Liver (tissue), 9 donors: ENCODE results near the gene ULK1. TPM values are rescaled to one million over a fixed set of nuclear protein-coding genes. Genes with fewer than 3 reads are reported as not detected.
"Not testable (repeated sequence)": the region's sequence is repeated elsewhere in the genome, so short reads cannot be mapped to it uniquely, and the experiment has no call there.

Source experiments
- DNase-seq: peaks from one replicate; pipeline ENCODE4 v3.0.0-alpha.2; 2017; ENCODE audit warnings: low spot score
- H3K27ac ChIP-seq, 2 donors: one replicate each; pipeline ENCODE4 v1.7.0; 2013; ENCODE audit warnings: inconsistent platforms in 2 of 2, low read length in 2 of 2, control low read depth in 1 of 2, low read depth in 1 of 2, mild to moderate bottlenecking in 1 of 2
- H3K27me3 ChIP-seq, 4 donors: one replicate each; pipeline versions ENCODE4 v1.6.1 to v1.7.0; 2013; ENCODE audit warnings: low read length in 3 of 4, inconsistent platforms in 1 of 4, mild to moderate bottlenecking in 1 of 4, moderate library complexity in 1 of 4; ENCODE audit not compliant: control insufficient read depth in 4 of 4, insufficient read depth in 4 of 4
- H3K36me3 ChIP-seq, 4 donors: one replicate each; pipeline versions ENCODE4 v1.6.1 to v1.7.0; 2013; ENCODE audit warnings: low read length in 3 of 4, mild to moderate bottlenecking in 3 of 4, low read depth in 1 of 4, moderate library complexity in 1 of 4; ENCODE audit not compliant: control insufficient read depth in 4 of 4, insufficient read depth in 3 of 4
- H3K4me1 ChIP-seq, 4 donors: one replicate each; pipeline versions ENCODE4 v1.6.1 to v1.7.0; 2013; ENCODE audit warnings: low read length in 3 of 4, mild to moderate bottlenecking in 3 of 4, moderate library complexity in 1 of 4; ENCODE audit not compliant: control insufficient read depth in 4 of 4, insufficient read depth in 4 of 4
- H3K4me3 ChIP-seq, 3 donors: one replicate each; pipeline versions ENCODE4 v1.6.1 to v1.7.0; 2013; ENCODE audit warnings: low read length in 3 of 3, control low read depth in 1 of 3, low read depth in 1 of 3, mild to moderate bottlenecking in 1 of 3
- H3K9ac ChIP-seq, 2 donors: one replicate each; pipeline ENCODE4 v1.7.0; 2013; ENCODE audit warnings: low read length in 2 of 2, mild to moderate bottlenecking in 2 of 2, moderate library complexity in 2 of 2, control low read depth in 1 of 2, low read depth in 1 of 2
- H3K9me3 ChIP-seq, 4 donors: one replicate each; pipeline versions ENCODE4 v1.6.1 to v1.7.0; 2013; ENCODE audit warnings: low read length in 3 of 4; ENCODE audit not compliant: control insufficient read depth in 4 of 4
- ATF3 ChIP-seq: IDR thresholded peaks from 2 replicates; pipeline ENCODE4 v1.6.1; 2016; ENCODE audit warnings: antibody characterized with exemption
- CTCF ChIP-seq: fragments of 150-350 bp; IDR thresholded peaks from 2 replicates; pipeline ENCODE4 v1.5.1; 2017; ENCODE audit warnings: improper control_type of control experiment, low read depth, low read length; ENCODE audit not compliant: missing input control
- EGR1 ChIP-seq, 2 donors: IDR thresholded peaks; 2 replicates each; pipeline ENCODE4 v1.6.1; 2016 to 2018; ENCODE audit warnings: antibody characterized with exemption in 2 of 2, low read depth in 2 of 2
- FOXA2 ChIP-seq: IDR thresholded peaks from 2 replicates; pipeline ENCODE4 v1.6.1; 2016; ENCODE audit warnings: antibody characterized with exemption
- GABPA ChIP-seq, 2 donors: IDR thresholded peaks in 1 of 2; conservative IDR thresholded peaks in 1 of 2; 2 replicates each; pipeline ENCODE4 v1.6.1; 2016; ENCODE audit warnings: antibody characterized with exemption in 2 of 2, mild to moderate bottlenecking in 1 of 2, moderate library complexity in 1 of 2
- HNF4A ChIP-seq, 2 donors: conservative IDR thresholded peaks; 2 replicates each; pipeline ENCODE4 v1.6.1; 2016; ENCODE audit warnings: antibody characterized with exemption in 2 of 2, mild to moderate bottlenecking in 2 of 2
- HNF4G ChIP-seq: IDR thresholded peaks from 2 replicates; pipeline ENCODE4 v1.6.1; 2016; ENCODE audit warnings: antibody characterized with exemption
- JUND ChIP-seq, 2 donors: IDR thresholded peaks; 2 replicates each; pipeline ENCODE4 v1.6.1; 2016; ENCODE audit warnings: antibody characterized with exemption in 2 of 2
- MAX ChIP-seq: IDR thresholded peaks from 2 replicates; pipeline ENCODE4 v1.6.1; 2016; ENCODE audit warnings: antibody characterized with exemption
- NR2F2 ChIP-seq: IDR thresholded peaks from 2 replicates; pipeline ENCODE4 v1.6.1; 2016; ENCODE audit warnings: antibody characterized with exemption
- REST ChIP-seq: IDR thresholded peaks from 2 replicates; pipeline ENCODE4 v1.6.1; 2016; ENCODE audit warnings: antibody characterized with exemption, mild to moderate bottlenecking
- RXRA ChIP-seq, 2 donors: IDR thresholded peaks; 2 replicates each; pipeline ENCODE4 v1.6.1; 2017 to 2018; ENCODE audit warnings: antibody characterized with exemption in 2 of 2, mild to moderate bottlenecking in 1 of 2
- SP1 ChIP-seq: IDR thresholded peaks from 2 replicates; pipeline ENCODE4 v1.6.1; 2018; ENCODE audit warnings: antibody characterized with exemption, mild to moderate bottlenecking
- YY1 ChIP-seq: IDR thresholded peaks from 2 replicates; pipeline ENCODE4 v1.6.1; 2016; ENCODE audit warnings: antibody characterized with exemption, mild to moderate bottlenecking
- WGBS: extraction: QIAGEN DNeasy Blood & Tissue Kit; methylation state at CpG from one replicate; pipeline ENCODE4 v1.1.7; 2013; 5-methylcytosine and 5-hydroxymethylcytosine counted together
- polyA plus RNA-seq, 2 donors: library from polyadenylated mRNA; stranded (reverse) in 1 of 2; unstranded in 1 of 2; fragments of 200-250 nt in 1 of 2; fragments of >200 nt in 1 of 2; fragmentation: Nextera tagmentation in 1 of 2; extraction: Ambion mirVana in 1 of 2; gene quantifications; one replicate each; pipeline versions ENCODE4 v1.2.1 to v1.2.3, GENCODE V29; 2013 to 2015
- total RNA-seq, 2 donors: library from RNA; depleted of rRNA; stranded (reverse); fragments of >200 nt; gene quantifications; one replicate each; pipeline ENCODE4 v1.2.3, GENCODE V29; 2014
- donor health status: healthy.
- donor health status: healthy.
- donor health status: healthy.
- donor health status: healthy.
- donor health status: healthy.

Gene ULK1
- total and polyA plus RNA-seq, 4 donors: 12.5 to 41.7 (median 15.1) TPM

GRCh38 chr12:131959116-131959515, 64.7 kb downstream of the ULK1 start:
- Histone ChIP-seq H3K4me3 (no peak overlapping the region), H3K9me3 (no peaks in the 10 kb centered on the region), H3K27me3 (no peaks in the 10 kb centered on the region), H3K36me3 (peaks cover 4 to 8% (median 7%) of the 10 kb centered on the region in 4 donors), H3K9ac (no peak overlapping the region), H3K27ac (no peak overlapping the region), H3K4me1 (peaks cover 5 to 11% (median 8%) of the 10 kb centered on the region in 4 donors)
- WGBS: 83% methylated on average over 4 of the region's 4 CpGs
- TF ChIP-seq HNF4G (no peak), SP1 (no peak), RXRA (IDR thresholded peaks at IDR 0.05) (no peak), GABPA (IDR thresholded peaks at IDR 0.05 in 1 of 2, conservative IDR thresholded peaks at IDR 0.05 in 1 of 2) (no peak), YY1 (no peak)
- DNase-seq: no peak

GRCh38 chr12:131959641-131960589, 65.5 kb downstream of the ULK1 start:
- Histone ChIP-seq H3K36me3 (peaks cover 4 to 8% (median 7%) of the 10 kb centered on the region in 4 donors), H3K9ac (no peak overlapping the region), H3K27me3 (no peaks in the 10 kb centered on the region), H3K4me1 (peaks cover 5 to 11% (median 8%) of the 10 kb centered on the region in 4 donors), H3K27ac (no peak overlapping the region), H3K4me3 (no peak overlapping the region), H3K9me3 (no peaks in the 10 kb centered on the region)
- 92% methylated on average over 16 of the region's 16 CpGs for WGBS
- no peak for DNase-seq
- no peak for TF ChIP-seq REST
- no peak for TF ChIP-seq NR2F2
- no peak for TF ChIP-seq JUND (IDR thresholded peaks at IDR 0.05)
- TF ChIP-seq CTCF: no peak
- no peak for TF ChIP-seq SP1
- TF ChIP-seq HNF4A (conservative IDR thresholded peaks at IDR 0.05): no peak
- TF ChIP-seq HNF4G: no peak
- TF ChIP-seq ATF3: no peak
- TF ChIP-seq FOXA2: no peak
- TF ChIP-seq MAX: no peak
- TF ChIP-seq EGR1 (IDR thresholded peaks at IDR 0.05; ENCODE audit: low read depth in 2 of 2): no peak
- no peak for TF ChIP-seq YY1

GRCh38 chr12:131960590-131961325, 66.3 kb downstream of the ULK1 start:
- H3K4me1 ChIP-seq: peaks cover 5 to 11% (median 8%) of the 10 kb centered on the region in 4 donors
- H3K36me3 ChIP-seq: not testable (repeated sequence)
- 93% methylated on average over 21 of the region's 30 CpGs for WGBS

GRCh38 chr12:131961328-131961727, 66.9 kb downstream of the ULK1 start:
- not testable (repeated sequence) for H3K36me3 ChIP-seq, H3K27ac ChIP-seq, H3K9me3 ChIP-seq, H3K4me3 ChIP-seq, H3K27me3 ChIP-seq, H3K4me1 ChIP-seq, DNase-seq, H3K9ac ChIP-seq
- 99% methylated on average over 11 of the region's 20 CpGs for WGBS

More at GRCh38 chr12:131960590-131961325, 66.3 kb downstream of the ULK1 start:
- DNase-seq, H3K27ac ChIP-seq, H3K4me3 ChIP-seq, H3K27me3 ChIP-seq, H3K9ac ChIP-seq, H3K9me3 ChIP-seq: not testable (repeated sequence)
